ENCODE results near the gene NIPBL. TPM values are rescaled to one million over a fixed set of nuclear protein-coding genes. Genes with fewer than 3 reads are reported as not detected.

Gene NIPBL
- total and polyA plus RNA-seq, 2 of the 8 experiments (the other 6 are each of a cell fraction or from before 2014, with no cell fraction given): 21.1 to 53.5 TPM

GRCh38 chr5:36939969-36940858 is 63.6 kb downstream of the NIPBL start:
- no peak for FAIRE-seq
- TF ChIP-seq ASH2L (IDR thresholded peaks at IDR 0.05; ENCODE audit: low read length) (no peak), SP1 (IDR thresholded peaks at IDR 0.05; ENCODE audit: low read depth, low read length) (no peak), TAF7 (optimal IDR thresholded peaks at IDR 0.05; ENCODE audit: borderline replicate concordance, low read depth, low read length) (no peak), POLR2AphosphoS5 (IDR thresholded peaks at IDR 0.05; ENCODE audit: low read depth, low read length) (no peak), YY1 (IDR thresholded peaks at IDR 0.05; ENCODE audit: low read depth, low read length) (no peak), CBX8 (IDR thresholded peaks at IDR 0.05; ENCODE audit: borderline replicate concordance, low read depth, low read length) (no peak)

More at GRCh38 chr5:36939969-36940858, 63.6 kb downstream of the NIPBL start:
- Histone ChIP-seq H3K23ac (ENCODE audit: insufficient read length) (no peak overlapping the region), H3K14ac (ENCODE audit: insufficient read length) (no peak overlapping the region), H3K4me3 (ENCODE audit: extremely low read depth in 1 of 4, insufficient read depth in 2 of 4, low read depth in 3 of 4, low read length in 4 of 4) (no peak overlapping the region), H2BK12ac (ENCODE audit: low read depth, low read length) (no peak overlapping the region), H2AFZ (ENCODE audit: low read length) (no peak overlapping the region), H3K56ac (replicated peaks; ENCODE audit: insufficient read length, low read depth, low read length) (no peak overlapping the region), H3K4me1 (replicated peaks in 1 of 4; ENCODE audit: control insufficient read depth in 3 of 4, insufficient read depth in 4 of 4, low read length in 3 of 4) (no peaks in the 10 kb centered on the region), H3K4ac (replicated peaks; ENCODE audit: insufficient read length, low read depth, low read length) (no peak overlapping the region), H3K27me3 (replicated peaks in 1 of 4; ENCODE audit: control insufficient read depth in 3 of 4, extremely low read depth in 1 of 4, insufficient read depth in 3 of 4, low read length in 3 of 4) (no peaks in the 10 kb centered on the region), H3K23me2 (ENCODE audit: low read depth, low read length) (no peaks in the 10 kb centered on the region; the same call in 1 of the 2 replicates), H3K9ac (replicated peaks in 1 of 4; ENCODE audit: extremely low read depth in 1 of 4, low read depth in 3 of 4, low read length in 3 of 4) (no peak overlapping the region), H2BK15ac (ENCODE audit: low read length) (no peak overlapping the region), H3K79me1 (ENCODE audit: low read depth, low read length) (no peaks in the 10 kb centered on the region), H2AK5ac (ENCODE audit: low read depth, low read length) (no peak overlapping the region), H3K18ac (ENCODE audit: extremely low read depth, low read length) (no peak overlapping the region), H4K8ac (ENCODE audit: extremely low read depth, insufficient read depth, low read length) (no peak overlapping the region), H4K91ac (replicated peaks; ENCODE audit: insufficient read length, low read length) (no peak overlapping the region), H2BK120ac (replicated peaks; ENCODE audit: low read depth, low read length) (no peak overlapping the region), H3K4me2 (ENCODE audit: insufficient read depth in 1 of 2, low read depth in 2 of 2, low read length in 2 of 2) (no peak overlapping the region), H2BK20ac (ENCODE audit: low read length) (no peak overlapping the region), H3K79me2 (ENCODE audit: control insufficient read depth in 1 of 2, insufficient read depth in 2 of 2, low read length in 2 of 2) (peaks cover 0 to 83% of the 10 kb centered on the region in 2 experiments), H4K20me1 (replicated peaks in 1 of 2; ENCODE audit: control insufficient read depth in 1 of 2, insufficient read depth in 2 of 2, low read length in 2 of 2) (peaks cover 6% of the 10 kb centered on the region in 2 experiments), H3K9me3 (ENCODE audit: insufficient read depth in 2 of 2, low read depth in 1 of 2, low read length in 1 of 2) (no peaks in the 10 kb centered on the region), H3K27ac (ENCODE audit: low read depth, low read length) (no peak overlapping the region), H2BK5ac (ENCODE audit: low read depth, low read length) (no peak overlapping the region), H3K36me3 (ENCODE audit: control insufficient read depth in 2 of 4, insufficient read depth in 4 of 4, low read length in 3 of 4) (no peaks in the 10 kb centered on the region), H4K5ac (ENCODE audit: insufficient read length, low read depth, low read length) (no peak overlapping the region)
- CTCF ChIA-PET (ENCODE audit: partially characterized antibody): interaction anchor here (1.3 kb wide), 1 partner anchor 10 kb away, joined by 3 read pairs; no protein-coding TSS in a partner anchor
- 82% methylated on average over 3 of the region's 3 CpGs; no CpG with 5 or more reads in 1 of the 2 experiments for WGBS, 2 experiments (ENCODE audit: extremely low coverage in 1 of 2, insufficient coverage in 1 of 2, insufficient read length in 1 of 2, insufficient replicate concordance in 2 of 2, low coverage in 1 of 2, low lambda C conversion rate in 2 of 2, missing lambda C conversion rate in 1 of 2)
- no peak for DNase-seq (ENCODE audit: low read depth in 1 of 2, low spot score in 2 of 2)
- POLR2A ChIA-PET (ENCODE audit: partially characterized antibody): no interaction called here

Measured in H1 (cell line).